ENCODE data around the gene TMEM97. TPM values are rescaled to one million over a fixed set of nuclear protein-coding genes. Genes with fewer than 3 reads are reported as not detected.

TMEM97 gene
- 25.1 and 31.3 TPM in 2 replicates for total RNA-seq

GRCh38 chr17:28318759-28319597, at the start of gene TMEM97:
TSS of gene TMEM97 (plus strand) at chr17:28319200. CDS start at chr17:28319240, 40 bp downstream.

DNA sequence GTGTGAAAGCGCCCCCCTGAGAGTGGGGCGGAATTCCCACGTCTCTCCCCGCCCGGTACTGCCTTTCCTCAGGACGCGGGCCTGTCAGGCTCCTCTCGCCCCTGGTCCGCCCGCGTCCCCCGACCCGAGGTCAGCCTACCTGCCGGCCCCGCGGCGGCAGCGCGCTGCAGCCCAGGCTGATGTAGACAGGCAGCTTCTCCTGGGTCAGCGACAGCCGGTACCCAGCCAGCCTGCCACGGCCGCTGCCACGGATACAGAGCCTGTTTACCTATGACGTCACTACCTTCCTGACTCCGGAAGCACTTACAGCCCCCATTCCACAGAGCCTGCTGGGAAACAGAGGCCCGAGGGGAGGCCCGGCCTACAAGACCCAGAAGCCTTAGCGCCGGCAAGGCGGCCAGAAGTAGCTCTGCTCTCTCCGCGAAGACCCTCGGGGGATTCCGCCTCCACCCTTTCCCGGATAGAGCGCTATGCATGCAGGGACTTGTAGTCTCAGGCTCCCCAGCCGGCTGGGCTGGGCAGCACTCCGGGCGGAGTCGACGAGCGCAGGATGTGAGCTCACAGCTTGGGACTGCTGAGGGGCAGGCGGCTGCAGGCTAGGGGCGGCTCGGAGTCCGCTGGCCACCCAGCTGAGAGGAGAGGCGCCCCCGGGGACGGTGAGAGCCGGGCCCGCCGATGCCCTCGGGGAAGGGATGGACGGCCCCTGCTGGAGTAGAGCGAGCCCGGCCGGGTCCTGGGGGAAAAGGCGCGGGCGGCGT, 16.4 kb downstream of the TMEM97 start, which contains the start of the genes IFT20 and TNFAIP1:
IFT20 (minus strand) TSS at position 272 of the 758 bp plus-strand sequence. CDS start 3,487 bp downstream, outside the sequence.
TNFAIP1 (plus strand) TSS at position 561 of the 758 bp plus-strand sequence. CDS start 3,761 bp downstream, outside the sequence.

DNA sequence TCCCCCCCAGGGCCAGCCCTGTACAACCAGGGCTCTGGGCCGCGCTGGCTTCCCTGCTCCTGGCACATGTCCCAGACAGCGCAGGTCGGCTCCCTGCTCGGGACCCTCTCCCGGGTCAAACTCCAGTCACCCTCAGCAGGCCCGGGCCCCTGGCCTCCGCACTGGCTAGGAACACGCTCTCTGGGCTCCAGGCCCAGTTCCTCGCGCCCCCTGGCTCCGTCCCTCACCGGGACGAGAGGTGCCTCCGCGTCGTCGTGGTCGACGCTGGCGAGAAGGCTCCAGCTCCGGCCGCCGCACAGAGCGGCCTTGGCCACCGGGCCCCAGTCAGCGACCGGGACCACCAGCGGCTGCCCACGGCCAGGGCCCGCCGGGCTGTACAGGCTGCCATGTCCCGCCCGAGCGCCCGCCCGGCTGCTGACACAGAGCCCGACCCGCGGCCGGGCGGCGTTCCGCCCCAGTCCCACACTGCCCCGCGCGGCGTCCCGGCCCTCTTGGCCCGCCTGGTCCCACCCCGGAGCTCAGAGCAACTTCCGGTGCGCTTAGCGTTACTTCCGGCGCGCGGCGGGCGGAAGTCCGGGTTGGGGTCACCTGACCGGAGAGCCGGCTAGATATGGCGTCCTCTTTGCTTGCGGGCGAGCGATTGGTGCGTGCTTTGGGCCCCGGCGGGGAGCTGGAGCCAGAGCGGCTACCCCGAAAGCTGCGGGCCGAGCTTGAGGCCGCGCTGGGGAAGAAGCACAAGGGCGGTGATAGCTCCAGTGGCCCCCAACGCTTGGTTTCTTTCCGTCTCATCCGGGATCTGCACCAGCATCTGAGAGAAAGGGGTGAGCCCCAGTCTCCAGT, 38.3 kb downstream of the TMEM97 start, which contains the start of gene POLDIP2:
POLDIP2 (minus strand) TSS at position 467 of the 840 bp plus-strand sequence; CDS start at position 388, 79 bp downstream.

GRCh38 chr17:28364665-28365363, 45.8 kb downstream of the TMEM97 start, which contains the start of gene SEBOX:
TSS of gene SEBOX (minus strand) at chr17:28365199. CDS start at chr17:28365151, 48 bp downstream.

GRCh38 chr17:28370035-28370743, 51.2 kb downstream of the TMEM97 start, which contains the start of gene VTN:
TSS of gene VTN (minus strand) at chr17:28370307. CDS start at chr17:28370203, 104 bp downstream.

DNA sequence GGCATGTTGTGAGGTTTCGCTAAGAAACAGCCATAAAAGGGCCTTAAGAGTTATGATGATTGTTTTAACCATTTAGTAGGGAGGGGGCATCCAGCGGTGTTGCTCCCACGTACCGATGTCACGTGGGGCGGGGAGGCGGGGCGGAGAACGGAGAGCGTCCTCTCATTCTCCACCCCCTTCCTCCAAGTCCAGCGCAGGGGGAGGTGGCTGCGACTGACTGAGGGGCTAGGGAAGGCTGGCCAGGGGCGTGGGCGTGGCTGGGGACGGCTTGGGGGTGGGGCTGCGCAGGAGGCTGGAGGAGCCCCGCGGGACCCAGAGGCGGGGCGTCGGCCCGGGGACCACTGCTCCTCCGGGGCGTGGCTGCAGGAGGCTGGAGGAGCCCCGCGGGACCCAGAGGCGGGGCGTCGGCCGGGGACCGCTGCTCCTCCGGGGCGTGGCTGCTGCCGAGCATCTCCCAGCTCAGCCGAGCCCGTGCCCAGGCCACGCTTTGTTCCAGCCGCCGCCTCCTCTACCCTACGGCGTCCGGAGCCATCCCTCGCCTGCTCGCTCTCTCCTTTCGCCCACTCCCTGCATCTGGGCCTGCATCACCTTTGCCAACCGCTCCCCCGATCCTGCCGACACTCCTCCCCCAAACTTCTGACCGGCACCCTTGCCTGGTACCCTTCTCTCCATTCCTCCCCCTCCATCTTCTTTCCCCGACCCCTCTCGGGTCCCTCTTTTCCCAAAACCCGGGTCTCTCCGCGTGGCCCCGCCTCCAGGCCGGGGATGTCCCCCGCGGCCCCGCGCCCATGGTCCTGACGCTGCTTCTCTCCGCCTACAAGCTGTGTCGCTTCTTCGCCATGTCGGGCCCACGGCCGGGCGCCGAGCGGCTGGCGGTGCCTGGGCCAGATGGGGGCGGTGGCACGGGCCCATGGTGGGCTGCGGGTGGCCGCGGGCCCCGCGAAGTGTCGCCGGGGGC, 52.5 kb downstream of the TMEM97 start, which contains the start of gene SARM1:
SARM1 (plus strand) TSS at position 450 of the 958 bp plus-strand sequence; CDS start at position 789, 339 bp downstream.

Other genes starting within 250 kb of the TMEM97 start
- gene IFT20, start 16.3 kb downstream of the TMEM97 start, total RNA-seq, result 73.0 and 75.2 TPM in 2 replicates
- 24.6 and 26.7 TPM in 2 replicates for gene TNFAIP1, start 16.6 kb downstream of the TMEM97 start, total RNA-seq
- gene POLDIP2, start 38.3 kb downstream of the TMEM97 start, total RNA-seq, result 76.9 and 80.8 TPM in 2 replicates
- not detected in 2 replicates for gene SEBOX, start 46.0 kb downstream of the TMEM97 start, total RNA-seq
- gene VTN, start 51.1 kb downstream of the TMEM97 start, total RNA-seq, result 13.4 and 19.1 TPM in 2 replicates
- gene SARM1, start 52.5 kb downstream of the TMEM97 start, total RNA-seq, result 6.5 and 10.5 TPM in 2 replicates
- 5.1 and 7.0 TPM in 2 replicates for gene SLC46A1, start 87.0 kb downstream of the TMEM97 start, total RNA-seq
- gene SLC13A2, start 154.4 kb downstream of the TMEM97 start, total RNA-seq, result not detected in 2 replicates
- gene FOXN1, start 187.1 kb downstream of the TMEM97 start, total RNA-seq, result not detected in 2 replicates
- gene UNC119, start 233.4 kb downstream of the TMEM97 start, total RNA-seq, result 24.7 and 33.0 TPM in 2 replicates

Measured in smooth muscle cell of bladder (primary cell).